Activated CD4-positive, alpha-beta T cell treated with anti-CD3 and anti-CD28 coated beads for 1 hour (primary cell): ENCODE results near the gene SNED1.

Source experiments
- DNase-seq: peaks from one replicate; pipeline ENCODE4 v3.0.0-alpha.2; 2020

The SNED1 gene

DNA sequence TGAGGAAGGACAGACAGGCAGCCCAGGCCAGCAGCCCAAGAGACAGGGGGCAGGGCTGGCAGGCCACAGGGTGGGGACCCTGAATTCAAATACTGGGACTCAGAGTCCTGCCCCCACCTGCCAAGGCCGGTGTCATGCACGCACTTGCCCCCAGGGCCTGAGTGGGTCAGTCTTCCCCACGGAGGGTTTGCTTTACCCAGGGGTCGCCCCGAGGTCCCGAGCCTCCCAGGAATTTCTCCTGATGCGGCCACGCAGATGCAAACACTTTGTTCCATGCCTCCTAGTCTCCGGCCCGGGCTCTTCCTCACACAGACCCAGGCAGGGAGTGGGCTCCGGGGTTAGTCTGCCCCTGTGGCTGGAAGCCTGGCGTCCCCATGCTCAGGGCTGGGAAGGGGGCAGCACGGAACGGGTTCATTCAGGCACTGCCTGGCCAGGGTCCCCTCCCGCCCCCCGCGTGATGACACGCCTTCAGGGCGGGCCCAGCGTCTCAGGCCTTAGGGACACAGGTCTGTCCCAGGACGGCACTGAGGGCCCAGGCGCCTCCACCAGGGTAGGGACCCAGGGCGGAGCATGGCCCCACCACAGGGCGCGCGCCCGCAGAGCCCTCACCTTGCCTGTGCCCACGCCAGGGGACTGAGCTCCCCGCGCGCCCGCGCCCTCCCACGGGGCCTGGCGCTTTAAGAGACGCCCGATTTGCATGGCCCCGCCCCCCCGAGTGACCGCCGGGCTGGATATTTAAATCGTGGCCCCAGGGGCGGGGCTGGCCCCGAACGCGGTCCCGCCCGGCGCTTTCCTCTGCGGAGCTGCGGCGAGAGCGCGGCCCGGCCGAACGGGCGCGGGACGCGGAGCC lies at the start of gene SNED1:
TSS of gene SNED1 (plus strand) at position 763 of the 850 bp plus-strand sequence. CDS start 220 bp downstream, outside the sequence.
- peak; percentile 15 for DNase-seq

DNA sequence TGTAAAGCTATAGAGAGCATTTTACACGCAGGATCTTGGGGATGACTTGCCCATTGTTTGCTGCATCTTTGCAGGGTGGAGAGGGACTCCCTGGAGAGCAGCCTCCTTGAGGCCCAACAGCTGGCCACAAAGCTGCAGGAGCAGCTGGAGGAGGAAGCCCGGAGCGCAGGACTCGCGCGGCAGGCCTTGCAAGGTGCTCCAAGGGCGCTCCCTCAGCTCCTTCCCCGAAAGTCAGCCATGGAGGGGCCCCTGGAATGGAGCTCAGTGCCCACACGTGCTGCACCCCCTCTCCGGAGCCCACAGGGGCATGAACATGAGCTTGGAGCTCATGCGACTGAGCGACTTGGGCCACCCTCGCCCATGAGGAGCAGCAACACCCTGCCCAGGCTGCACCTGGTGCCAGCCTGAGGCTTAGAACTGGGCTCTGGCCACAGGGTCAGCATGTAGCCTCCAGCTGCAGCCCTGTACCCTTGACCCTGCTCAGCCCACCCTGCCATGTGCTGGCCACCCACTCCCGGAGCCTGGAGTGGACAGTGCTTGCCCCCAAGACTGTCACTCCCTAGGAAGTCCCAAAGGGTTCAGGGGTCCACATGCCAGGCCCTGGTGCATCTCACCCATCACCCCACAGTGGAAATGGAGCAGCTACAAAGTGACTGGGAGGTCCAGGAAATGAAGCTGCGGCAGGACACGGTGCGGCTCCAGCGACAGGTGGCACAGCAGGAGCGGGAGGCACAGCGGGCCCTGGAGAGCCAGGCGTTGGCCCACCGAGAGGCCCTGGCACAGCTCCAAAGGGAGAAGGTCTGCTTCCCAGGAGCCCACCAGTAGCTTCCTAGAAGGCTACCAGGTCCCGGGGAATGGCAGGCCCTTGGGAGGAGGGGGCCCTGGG lies 49.3 kb upstream of the SNED1 start:
- no peak for DNase-seq

DNA sequence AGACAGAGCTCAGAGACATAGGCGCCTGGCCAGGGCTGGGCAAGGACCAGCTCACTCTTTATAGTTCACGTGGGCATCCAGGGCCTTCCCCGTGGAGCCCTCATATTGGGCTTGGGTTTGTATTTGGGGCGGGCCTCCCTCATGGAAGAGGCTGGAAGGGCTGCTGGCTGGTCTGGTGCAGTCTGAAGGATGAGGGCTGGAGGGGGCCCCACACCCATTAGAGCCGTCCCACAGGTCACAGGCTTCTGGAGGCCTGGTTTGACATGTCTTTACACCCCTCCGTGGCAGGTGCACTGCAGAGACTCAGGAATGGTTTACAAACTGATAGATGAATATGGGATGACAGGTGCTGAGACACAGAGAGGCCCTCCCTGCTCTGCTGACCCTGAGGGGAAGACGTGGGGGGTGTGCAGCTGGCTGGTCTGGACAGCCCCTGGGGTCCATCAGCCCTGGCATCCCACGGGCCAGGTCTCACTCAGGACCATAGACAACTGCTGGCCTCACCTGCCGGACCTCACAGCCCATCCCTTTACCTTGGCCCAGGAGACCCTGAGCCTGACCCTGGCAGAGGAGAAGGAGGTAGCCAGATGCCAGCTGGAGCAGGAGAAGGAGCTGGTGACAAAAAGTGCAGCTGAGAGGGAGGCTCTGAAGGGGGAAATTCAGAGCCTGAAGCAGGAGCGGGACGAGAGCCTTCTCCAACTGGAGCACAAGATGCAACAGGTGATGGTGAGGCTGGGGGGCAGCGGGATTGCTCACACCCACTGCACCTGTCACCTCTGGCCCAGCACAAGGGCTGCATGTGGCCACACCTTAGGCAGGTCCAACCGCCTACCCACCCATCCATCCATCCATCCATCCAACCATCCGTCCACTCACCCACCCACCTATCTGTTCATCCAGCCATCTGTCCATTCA lies 48.4 kb upstream of the SNED1 start:
- no peak for DNase-seq

DNA sequence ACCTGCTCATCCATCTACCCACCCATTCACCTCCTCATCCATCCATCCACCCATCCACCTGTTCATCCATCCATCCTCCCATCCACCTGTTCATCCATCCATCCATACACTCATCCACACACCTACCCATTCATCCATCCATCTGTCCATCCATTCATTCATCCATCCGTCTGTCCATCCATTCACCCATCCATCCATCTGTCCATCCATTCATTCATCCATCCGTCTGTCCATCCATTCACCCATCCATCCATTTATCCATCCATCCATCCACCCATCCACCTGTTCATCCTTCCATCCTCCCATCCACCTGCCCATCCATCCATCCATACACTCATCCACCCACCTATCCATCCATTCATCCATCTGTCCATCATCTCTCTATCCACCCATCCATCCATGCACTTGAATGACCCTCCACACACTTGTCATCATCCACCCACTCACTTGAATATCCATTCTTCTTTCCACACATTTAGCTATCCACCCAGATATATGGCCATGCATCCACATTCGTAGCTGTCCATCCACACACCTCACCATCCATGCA lies 47.3 kb upstream of the SNED1 start:
- no peak for DNase-seq

DNA sequence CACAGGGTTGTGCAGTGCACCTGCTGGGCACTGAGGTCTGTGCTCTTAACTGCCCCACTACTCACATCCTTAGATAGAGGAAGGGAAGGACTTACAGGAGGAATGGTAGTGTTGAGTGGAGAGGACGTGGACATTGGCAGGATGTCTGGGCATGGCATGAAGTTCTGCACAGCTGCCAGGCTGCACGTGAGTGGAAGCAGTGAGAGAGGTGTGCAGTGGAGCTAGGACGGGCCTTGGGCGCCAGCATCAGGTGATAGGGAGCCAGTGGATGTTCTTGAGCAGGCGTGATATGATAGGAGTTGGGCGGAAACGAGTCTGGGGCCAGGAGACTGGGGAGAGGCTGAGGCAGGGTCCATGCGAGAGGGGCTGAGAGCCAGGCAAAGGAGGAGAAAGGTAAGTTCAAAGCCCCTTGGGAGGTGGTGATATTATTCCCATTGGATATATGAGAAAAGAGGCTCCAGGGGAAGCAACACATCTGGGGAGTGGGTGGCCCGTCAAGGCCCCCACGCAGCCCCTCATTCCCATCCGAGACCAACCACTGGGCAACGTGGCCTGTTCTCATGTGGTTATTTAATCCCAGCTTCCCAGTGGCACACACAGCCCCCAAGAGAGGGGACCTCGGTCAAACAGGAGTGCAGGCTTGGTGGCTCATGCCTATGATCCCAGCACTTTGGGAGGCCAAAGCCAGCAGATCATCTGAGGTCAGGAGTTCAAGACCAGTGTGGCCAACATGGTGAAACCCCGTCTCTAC lies 45.7 kb upstream of the SNED1 start:
- no peak for DNase-seq

DNA sequence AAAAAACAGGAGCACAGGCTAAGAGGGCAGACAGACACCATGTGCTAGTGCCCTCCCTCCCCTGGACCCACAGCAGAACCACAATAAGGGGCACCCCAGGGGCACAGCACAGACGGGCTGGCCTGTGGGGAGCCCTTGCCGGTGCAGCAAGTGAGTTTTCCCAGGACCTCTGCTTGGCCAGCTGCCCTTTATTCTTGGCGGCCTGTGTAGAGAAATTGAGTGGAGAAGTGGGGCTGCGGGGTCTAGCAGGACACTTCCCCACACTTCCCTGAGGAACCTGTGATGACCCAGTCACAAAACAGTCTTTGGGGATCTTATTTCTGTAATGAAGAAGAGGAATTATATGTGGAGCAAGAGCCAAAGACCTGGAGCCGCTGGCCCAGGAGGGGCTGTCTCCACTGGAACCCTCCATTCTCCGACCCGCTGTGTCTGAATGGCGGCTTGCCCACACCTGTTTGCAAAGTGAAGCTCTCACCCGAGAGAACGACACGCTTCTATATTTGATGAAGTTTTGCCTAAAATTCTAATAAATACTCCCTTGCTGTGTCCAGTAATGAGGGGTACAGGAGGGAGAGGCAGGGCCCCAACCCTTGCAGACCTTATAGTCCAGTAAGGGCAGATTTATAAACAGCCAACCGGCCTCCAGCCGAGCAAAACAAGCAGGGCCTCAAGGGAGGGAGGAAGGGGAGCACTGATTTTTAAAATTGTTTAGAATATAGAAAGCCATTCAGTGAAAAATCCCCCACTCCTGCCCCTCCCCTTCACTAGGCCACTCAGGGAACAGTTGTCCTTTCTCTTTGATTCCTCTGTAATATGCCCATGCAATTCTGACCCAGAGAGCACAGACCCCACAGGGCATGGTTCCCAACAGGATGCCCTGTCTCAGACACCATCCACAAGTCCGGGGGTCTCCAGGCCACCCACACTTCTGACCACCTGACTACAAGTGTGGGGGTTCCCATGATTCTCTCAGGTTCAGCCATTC lies 44.7 kb upstream of the SNED1 start:
- DNase-seq: no peak

DNA sequence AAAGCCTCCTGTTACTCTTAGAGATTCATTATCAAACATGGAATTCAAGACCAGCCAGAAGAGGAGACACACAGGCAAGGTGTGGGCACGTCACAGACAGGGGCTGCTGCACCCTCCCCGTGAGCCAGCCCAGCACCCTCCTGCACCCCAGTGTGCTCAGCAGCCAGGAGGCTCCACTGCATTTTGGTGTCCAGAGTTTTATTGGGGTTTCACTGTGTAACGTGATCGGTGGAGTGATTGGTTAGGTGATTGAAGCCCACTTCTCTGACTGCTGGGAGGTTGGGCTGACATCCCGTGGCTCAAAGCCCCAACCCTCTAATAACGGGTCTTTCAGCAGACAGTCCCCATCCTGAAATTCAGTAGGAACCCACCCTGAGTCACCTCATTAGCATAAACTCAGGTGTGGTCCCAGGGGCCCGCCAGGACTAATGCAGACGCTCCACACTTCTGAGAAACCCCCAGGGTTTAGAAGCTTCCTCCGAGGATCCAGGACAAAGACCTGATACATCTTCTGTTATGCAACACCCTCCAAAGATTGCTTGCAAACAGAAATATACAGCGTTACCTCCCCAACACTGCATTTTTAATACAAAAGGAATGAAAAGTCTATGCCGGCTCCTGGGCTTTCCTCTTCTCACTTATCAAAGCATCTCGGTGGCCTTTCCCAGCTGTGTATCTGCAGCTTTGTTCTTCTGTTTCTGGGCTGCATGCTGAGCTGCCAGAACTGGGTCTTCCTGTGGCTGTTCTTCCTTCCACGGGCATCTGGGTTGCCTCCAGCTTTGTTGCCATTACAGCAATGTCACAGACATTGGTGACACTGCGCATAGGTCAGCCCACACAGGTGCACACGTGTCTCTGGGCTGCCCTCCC lies 43.7 kb upstream of the SNED1 start:
- DNase-seq: no peak

DNA sequence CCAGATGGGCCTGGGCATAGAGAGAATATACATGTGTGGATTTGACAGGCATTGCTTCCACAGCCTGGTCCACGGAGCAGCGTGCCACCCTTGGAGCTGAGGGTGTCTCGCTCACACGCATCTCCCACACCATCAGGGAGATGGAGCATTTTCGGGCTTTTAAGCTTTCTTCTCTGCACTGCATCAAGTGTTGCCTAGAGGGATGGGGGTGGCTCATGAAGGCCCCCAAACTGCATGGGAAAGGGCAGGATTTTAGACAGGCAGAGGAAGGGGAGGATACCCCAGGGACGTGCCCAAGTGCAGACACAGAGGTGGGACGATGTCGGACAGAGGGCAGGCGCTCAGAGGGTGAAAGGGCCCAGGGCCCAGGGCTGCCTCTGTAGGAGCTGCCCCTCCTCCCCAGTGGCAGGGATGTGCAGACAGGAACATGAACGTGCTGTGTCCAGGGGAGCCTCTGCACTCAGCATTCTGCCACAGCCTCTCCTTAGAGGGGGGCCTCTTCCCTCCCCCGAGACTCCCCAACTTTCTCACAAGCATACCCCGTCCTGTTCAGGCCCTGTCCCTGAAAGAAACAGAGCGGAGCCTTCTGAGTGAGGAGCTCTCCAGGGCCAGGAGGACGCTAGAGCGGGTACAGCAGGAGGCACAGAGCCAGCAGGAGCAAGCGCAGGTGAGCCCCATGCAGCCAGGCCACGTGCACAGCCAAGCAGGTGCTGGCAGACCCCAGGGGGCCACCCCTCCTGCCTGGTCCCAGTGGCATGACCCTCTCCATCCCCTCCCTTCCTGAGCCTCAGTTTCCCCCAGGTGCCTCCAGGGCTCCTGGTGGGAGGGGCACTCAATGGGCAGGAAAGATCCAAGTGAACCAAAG lies 42.9 kb upstream of the SNED1 start:
- DNase-seq: peak; percentile 5

DNA sequence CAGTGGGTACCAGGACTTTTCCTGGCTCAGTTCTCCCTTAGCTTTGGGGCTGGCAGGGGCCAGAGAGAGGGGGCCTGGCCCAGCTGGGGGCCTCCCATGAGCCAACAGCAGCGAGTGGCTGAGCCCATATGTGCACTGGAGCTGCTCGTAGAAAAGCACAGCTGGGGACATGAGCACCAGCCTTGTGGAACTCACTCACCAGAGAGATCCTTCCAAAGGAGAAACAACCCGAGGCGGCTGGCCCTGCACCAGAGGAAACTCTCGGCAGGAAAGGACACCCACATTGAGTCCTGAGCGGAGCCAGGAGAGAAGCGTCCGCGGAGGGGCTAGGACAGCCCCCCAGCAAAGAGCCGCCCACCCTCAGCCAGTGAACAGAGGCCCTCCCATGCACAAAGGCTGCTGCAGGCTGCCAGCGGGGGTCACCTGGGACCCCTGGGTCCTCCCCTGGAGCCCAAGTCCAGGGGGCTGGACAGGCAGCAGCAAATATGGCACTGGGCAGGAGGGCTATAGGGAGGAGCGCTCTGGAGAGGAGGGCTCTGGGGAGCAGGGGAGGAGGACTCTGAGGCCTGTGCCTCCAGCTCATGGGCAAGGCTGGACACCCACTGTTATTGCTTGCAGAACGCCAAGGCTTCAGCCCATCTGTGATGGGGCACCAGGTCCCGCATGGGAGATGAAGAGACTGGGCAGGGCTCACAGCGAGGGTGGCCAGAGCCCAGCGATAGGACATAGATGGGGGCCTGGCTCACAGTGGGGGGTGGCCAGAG lies 42.1 kb upstream of the SNED1 start:
- DNase-seq: peak; percentile 5

DNA sequence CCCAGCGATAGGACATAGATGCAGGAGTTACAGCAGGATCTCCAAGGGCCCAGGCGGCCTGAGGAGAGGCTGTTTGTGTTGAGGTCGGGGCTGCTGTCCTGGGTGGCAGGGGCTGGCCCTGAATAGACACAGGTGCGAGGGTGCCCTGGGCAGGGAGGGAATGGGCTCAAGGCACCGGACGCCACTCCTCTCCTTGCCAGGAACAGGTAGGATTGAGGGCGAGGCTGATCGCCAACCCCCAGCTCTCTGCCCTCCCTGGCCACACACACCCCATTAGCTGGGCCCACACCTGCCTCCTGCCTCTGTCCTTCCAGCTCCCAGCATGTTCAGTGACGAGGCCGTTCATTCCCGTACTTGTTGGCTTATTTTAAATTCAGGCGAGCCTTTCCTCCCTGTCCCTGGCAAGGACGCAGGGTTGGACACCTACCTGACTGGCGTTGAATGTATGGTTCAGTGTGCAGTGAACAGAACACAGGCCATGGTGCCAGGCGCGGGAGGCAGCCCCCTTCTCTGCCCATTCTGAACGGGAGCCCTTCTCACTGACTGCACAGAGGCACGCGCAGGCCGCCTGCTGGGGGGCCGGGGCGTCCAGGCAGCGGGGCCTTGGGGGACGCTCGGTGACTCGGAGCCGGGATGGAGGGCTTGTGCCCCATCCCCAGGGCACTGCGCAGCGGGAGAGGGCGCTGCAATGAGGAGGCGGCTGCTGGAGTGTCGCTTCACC lies 41.3 kb upstream of the SNED1 start:
- DNase-seq: no peak

DNA sequence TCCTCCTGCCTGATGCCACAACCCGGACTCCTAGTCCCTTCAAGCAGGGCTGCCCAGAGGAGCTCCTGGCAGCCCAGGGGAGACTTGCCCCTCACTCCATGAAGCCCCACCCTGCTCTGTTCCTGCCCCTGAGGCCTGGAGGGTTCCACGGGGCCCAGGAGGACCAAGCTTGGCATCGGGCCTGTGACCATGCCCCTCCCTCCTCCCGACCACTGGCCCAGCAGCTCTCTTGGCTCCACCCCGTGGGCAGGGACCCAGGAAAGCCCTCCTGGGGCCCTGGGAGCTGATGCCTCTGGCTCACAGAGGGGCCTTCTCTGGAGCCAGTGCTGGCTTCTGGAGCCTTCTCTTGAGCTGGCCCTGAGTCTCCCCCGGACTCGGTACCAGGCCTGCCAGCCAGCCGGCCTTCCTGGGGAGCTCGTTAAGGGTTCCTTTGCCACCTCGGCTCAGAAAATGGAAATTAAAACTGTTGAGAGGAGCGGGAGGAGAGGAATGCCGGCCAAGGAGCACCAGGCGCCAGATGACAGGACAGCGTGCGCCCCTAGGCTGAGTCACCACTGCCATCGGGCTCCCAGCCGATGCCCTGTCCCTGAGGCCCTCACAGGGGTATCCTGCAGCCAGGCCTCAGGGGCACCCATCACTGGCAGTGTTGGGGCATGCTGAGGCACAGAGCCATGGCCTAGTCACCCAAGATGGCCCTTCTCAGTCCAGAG lies 40.6 kb upstream of the SNED1 start:
- no peak for DNase-seq

DNA sequence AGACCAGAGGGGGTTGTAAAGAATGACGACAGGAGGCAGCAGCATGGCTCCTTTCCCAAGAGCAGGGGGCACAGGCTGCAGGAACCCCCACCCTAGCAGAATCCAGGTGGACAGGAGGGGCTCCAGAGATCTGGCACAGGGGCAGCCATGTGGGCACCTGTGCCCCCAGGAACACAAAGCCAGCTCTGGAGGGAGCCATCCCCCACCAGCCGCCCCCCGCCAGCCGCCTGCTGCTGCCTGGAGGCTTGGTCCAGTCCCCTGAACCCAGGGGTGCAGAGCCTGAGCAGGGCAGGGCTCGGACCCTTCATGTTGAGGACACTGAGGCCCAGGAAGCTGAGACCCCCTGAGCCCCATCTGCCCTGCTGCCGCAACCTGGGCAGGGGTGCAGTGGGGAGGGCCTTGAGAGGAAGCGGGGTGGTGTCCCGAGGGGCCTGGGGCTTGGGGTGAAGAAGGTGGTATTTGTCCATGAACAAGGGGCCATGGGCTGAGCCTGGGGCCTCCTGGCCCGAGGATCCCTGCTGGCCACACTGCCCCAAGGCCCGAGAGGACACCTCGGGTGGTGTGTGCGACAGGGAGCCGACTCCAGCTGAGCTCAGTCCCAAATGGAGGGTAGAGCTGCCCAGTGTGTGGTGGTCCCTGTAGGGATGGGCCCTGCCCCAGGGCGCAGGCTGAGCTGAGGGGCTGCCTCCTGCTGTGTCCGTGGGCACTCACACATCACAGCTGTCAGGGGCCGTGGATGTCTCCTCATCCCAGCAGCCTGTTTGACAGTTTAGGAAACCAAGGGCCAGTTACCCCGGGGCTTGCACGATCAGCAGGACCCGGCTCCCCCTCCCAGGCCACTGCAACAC lies 39.8 kb upstream of the SNED1 start:
- DNase-seq: peak; percentile 6

DNA sequence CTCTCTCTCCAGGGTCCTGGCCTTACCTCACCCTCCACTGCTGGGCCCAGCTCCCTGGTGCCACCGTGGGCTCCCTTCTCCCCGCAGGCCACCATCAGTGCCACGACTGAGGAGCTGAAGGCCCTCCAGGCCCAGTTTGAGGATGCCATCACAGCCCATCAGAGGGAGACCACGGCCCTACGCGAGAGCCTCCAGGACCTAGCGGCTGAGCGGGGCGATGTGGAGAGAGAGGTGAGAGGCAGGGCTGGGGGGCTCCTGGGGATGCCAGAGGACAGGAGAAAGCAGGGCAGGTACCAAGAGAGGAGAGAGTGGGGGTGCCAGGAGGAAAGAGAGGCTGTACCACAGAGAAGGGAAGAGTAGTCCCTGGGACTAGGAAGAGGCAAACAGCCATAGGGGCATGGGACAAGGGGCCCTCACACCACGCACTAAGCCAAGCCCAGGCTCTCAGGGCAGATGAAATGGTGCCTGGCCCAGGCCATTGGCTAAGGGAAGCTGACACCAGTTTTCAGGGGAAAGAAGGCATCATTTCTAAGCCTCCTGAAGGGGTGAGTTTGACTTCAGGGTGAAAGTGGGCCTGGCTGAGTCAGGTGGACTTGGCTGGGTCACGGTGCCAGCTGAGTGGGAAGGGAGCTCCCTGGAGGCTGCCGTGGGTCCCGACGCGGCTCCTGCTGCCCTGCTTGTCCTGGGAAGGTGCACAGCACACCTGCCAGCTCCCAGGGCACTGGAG lies 39.0 kb upstream of the SNED1 start:
- DNase-seq: peak; percentile 5

DNA sequence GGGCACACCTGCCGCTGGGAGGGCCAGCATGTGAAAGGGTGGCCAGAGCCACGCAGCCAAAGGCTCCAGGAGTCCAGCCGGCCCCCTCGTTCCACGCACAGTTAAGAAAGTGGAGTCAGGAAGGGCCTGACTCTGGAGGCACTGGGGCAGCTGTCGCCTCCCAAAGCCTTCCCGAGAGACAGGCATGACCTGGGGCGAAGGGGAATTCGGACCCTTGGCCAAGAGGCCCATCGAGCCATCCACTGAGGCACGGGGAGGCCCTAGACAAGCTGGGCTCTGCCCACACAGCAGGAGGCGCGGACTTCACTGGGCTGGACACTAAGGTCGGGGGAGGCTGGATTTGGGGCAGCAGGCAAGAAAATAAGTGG lies 38.5 kb upstream of the SNED1 start:
- no peak for DNase-seq
